Panc1 (cell line): Measurements from ENCODE around the gene FOXP4.

Experiments
- POLR2AphosphoS5 ChIP-seq: IDR thresholded peaks from 2 replicates; pipeline ENCODE4 v1.6.1; 2012; ENCODE audit warnings: mild to moderate bottlenecking, low read depth, low read length, moderate library complexity
- TF ChIP-seq, protein P1 (sequence below), 2 experiments: IDR thresholded peaks; 2 replicates each; pipeline ENCODE4 v1.6.1; 2011 to 2012; ENCODE audit warnings: low read depth in 2 of 2, control low read depth in 1 of 2, low read length in 1 of 2, mild to moderate bottlenecking in 1 of 2, moderate library complexity in 1 of 2; ENCODE audit not compliant: insufficient read depth in 1 of 2
- TF ChIP-seq, protein P2 (sequence below): fragments of 450-650 bp; IDR thresholded peaks from 2 replicates; pipeline ENCODE4 v1.5.1; 2017; ENCODE audit warnings: mild to moderate bottlenecking

DNA sequence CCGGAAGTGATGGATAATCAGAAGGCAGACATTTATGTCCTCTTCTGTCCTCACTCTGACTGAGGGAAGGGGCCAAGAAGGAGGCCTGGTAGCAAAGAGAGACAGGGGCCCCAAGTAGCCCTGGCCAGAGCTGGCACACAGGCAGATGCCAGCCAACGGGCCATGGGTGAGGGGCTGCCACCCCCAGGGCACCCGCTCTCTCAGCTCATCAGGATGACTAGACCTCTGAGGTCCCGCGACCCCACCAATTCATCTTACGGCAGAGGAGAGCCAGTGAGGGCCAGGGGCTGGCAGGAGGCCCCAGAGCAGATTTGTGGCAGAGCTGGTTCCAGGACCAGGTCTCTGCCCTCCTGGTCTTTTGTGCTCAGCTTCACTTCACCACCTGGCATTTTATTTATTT is 49.0 kb downstream of the FOXP4 start:
- TF ChIP-seq, protein P1, sequence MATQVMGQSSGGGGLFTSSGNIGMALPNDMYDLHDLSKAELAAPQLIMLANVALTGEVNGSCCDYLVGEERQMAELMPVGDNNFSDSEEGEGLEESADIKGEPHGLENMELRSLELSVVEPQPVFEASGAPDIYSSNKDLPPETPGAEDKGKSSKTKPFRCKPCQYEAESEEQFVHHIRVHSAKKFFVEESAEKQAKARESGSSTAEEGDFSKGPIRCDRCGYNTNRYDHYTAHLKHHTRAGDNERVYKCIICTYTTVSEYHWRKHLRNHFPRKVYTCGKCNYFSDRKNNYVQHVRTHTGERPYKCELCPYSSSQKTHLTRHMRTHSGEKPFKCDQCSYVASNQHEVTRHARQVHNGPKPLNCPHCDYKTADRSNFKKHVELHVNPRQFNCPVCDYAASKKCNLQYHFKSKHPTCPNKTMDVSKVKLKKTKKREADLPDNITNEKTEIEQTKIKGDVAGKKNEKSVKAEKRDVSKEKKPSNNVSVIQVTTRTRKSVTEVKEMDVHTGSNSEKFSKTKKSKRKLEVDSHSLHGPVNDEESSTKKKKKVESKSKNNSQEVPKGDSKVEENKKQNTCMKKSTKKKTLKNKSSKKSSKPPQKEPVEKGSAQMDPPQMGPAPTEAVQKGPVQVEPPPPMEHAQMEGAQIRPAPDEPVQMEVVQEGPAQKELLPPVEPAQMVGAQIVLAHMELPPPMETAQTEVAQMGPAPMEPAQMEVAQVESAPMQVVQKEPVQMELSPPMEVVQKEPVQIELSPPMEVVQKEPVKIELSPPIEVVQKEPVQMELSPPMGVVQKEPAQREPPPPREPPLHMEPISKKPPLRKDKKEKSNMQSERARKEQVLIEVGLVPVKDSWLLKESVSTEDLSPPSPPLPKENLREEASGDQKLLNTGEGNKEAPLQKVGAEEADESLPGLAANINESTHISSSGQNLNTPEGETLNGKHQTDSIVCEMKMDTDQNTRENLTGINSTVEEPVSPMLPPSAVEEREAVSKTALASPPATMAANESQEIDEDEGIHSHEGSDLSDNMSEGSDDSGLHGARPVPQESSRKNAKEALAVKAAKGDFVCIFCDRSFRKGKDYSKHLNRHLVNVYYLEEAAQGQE (IDR thresholded peaks at IDR 0.05; ENCODE audit: insufficient read depth in 1 of 2, low read depth in 2 of 2, low read length in 1 of 2), result no peak
- TF ChIP-seq, protein P2, sequence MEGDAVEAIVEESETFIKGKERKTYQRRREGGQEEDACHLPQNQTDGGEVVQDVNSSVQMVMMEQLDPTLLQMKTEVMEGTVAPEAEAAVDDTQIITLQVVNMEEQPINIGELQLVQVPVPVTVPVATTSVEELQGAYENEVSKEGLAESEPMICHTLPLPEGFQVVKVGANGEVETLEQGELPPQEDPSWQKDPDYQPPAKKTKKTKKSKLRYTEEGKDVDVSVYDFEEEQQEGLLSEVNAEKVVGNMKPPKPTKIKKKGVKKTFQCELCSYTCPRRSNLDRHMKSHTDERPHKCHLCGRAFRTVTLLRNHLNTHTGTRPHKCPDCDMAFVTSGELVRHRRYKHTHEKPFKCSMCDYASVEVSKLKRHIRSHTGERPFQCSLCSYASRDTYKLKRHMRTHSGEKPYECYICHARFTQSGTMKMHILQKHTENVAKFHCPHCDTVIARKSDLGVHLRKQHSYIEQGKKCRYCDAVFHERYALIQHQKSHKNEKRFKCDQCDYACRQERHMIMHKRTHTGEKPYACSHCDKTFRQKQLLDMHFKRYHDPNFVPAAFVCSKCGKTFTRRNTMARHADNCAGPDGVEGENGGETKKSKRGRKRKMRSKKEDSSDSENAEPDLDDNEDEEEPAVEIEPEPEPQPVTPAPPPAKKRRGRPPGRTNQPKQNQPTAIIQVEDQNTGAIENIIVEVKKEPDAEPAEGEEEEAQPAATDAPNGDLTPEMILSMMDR, result no peak
- TF ChIP-seq POLR2AphosphoS5, result no peak
